NB4 (cell line): Measurements from ENCODE around the gene LENEP.

Source experiments
- DNase-seq: peaks from one replicate; pipeline ENCODE4 v3.0.0; 2010; ENCODE audit warnings: low read depth
- H3K4me3 ChIP-seq: one replicate; pipeline ENCODE4 v1.5.1; 2011; ENCODE audit warnings: mild to moderate bottlenecking, low read depth, low read length, moderate library complexity
- MYC ChIP-seq: IDR thresholded peaks from 2 replicates; pipeline ENCODE4 v1.6.1; 2011; ENCODE audit warnings: low read depth, low read length
- POLR2A ChIP-seq: IDR thresholded peaks from 2 replicates; pipeline ENCODE4 v1.6.1; 2011; ENCODE audit warnings: mild to moderate bottlenecking; ENCODE audit not compliant: insufficient read length; ENCODE audit errors: extremely low read depth
- TF ChIP-seq, protein P1 (sequence below): IDR thresholded peaks from one replicate; pipeline ENCODE4 v1.5.1; 2012; ENCODE audit warnings: low read depth, low read length
- TF ChIP-seq, protein P2 (sequence below): IDR thresholded peaks from 2 replicates; pipeline ENCODE4 v1.6.1; 2011; ENCODE audit warnings: low read depth, low read length

The LENEP gene

DNA sequence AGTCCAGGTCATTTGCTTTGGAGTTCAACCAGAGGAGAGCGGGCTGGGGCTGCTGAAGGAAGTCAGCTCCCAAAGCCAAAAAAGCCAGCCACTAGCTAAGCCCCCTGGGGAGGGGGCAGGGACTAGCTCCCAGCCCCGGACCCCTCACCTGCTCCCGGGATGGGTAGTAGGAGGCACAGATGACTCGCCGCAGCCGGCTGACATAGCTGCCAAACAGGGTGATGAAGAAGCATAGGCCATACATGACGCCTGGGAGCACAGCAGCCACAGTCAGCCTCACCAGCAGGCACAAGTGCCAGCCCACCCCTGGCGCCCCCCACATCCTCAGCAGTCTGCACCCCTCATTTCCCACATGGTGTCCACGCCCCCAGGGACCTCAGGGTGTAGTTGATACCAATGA lies 32.8 kb downstream of the LENEP start:
- no peak overlapping the region for H3K4me3 ChIP-seq
- no peak for TF ChIP-seq MYC
- TF ChIP-seq, protein P1, sequence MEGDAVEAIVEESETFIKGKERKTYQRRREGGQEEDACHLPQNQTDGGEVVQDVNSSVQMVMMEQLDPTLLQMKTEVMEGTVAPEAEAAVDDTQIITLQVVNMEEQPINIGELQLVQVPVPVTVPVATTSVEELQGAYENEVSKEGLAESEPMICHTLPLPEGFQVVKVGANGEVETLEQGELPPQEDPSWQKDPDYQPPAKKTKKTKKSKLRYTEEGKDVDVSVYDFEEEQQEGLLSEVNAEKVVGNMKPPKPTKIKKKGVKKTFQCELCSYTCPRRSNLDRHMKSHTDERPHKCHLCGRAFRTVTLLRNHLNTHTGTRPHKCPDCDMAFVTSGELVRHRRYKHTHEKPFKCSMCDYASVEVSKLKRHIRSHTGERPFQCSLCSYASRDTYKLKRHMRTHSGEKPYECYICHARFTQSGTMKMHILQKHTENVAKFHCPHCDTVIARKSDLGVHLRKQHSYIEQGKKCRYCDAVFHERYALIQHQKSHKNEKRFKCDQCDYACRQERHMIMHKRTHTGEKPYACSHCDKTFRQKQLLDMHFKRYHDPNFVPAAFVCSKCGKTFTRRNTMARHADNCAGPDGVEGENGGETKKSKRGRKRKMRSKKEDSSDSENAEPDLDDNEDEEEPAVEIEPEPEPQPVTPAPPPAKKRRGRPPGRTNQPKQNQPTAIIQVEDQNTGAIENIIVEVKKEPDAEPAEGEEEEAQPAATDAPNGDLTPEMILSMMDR: no peak
- TF ChIP-seq, protein P2, sequence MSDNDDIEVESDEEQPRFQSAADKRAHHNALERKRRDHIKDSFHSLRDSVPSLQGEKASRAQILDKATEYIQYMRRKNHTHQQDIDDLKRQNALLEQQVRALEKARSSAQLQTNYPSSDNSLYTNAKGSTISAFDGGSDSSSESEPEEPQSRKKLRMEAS: no peak
- no peak for TF ChIP-seq POLR2A
- DNase-seq: no peak

DNA sequence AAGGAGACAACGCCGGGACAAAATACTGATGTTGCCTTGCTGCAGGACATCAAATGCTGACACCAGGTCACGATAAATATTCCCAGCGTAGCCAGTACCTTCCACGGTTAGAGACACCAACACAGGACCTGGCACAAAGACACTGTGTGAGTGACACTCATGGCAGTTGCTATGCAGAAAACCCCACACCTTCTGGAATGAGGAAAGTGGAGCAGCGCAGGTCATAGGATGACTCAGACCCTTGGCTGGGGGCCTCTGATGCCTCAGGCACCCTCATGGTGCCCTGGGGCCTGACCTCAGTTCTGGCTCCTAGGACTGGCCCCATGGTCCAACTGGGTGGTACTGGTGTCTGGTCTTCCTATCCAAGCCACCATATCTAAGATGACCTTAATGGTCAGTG lies 33.2 kb downstream of the LENEP start:
- TF ChIP-seq, protein P1: no peak
- TF ChIP-seq POLR2A (no peak), MYC (no peak)
- TF ChIP-seq, protein P2: no peak
- no peak overlapping the region for H3K4me3 ChIP-seq
- no peak for DNase-seq

DNA sequence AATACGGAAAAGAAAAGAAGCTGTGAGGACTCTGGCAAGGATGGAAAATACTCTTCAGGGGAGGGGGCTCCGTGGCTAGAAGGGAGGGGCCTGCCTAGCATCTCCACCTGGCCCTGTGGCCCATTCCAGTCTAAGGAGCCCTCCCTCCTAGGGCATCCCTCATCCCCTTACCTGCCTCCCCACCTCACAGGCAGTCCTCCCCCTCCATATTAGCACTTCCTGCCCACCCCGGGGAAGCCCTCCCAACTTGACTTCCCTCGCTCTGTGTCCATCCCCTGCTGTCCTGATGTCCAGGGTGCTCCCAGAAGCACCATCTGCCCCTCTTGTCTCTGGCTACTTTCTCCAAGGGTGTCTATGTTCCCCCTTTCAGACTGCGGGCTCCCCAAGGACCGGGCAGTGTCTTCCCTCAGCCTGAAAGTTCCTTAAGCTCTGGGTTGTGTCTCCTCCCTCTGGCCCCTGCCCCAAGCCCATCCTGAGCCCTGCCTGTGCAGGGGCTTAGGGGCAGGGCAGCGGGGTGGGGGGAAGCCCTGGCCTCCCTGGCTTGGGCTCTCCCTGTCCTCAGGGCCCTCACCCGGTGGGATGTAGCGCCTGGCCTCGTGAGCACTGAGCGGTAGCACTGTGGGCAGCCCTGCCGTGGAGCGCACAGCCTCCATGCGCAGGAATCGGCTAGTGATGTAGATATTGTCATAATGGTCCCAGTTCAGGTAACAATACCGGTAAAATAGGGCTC lies 36.3 kb downstream of the LENEP start:
- TF ChIP-seq MYC (no peak), POLR2A (no peak)
- TF ChIP-seq, protein P2: no peak
- TF ChIP-seq, protein P1: no peak
- no peak for DNase-seq
- no peak overlapping the region for H3K4me3 ChIP-seq

DNA sequence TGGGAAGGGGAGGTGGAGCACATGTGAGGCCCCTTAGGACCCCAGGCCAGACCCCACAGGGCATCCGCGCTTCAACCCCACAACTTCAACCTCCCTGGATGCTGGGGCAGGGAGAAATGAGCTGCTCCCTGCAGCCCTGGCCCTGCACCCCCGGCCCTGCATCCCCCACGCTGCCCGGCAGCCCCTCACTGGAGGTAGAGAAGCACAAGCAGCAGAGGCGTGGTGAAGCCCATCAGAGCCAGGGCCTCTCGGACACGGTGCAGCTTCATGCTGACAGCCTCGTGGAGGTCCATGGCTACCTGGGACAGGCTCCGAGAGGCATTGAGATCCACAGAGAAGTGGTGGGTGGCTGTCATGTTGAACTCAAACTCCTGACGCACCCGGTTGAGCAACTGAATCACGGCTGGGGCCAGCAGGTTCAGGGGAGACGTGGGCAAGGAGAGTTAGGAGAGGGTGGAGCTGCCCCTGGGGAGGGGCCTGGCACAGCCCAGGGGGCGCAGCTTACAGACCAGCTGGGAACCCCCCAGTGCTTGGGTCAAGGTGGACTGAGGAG lies 36.9 kb downstream of the LENEP start:
- H3K4me3 ChIP-seq: no peak overlapping the region
- TF ChIP-seq, protein P2: no peak

DNA sequence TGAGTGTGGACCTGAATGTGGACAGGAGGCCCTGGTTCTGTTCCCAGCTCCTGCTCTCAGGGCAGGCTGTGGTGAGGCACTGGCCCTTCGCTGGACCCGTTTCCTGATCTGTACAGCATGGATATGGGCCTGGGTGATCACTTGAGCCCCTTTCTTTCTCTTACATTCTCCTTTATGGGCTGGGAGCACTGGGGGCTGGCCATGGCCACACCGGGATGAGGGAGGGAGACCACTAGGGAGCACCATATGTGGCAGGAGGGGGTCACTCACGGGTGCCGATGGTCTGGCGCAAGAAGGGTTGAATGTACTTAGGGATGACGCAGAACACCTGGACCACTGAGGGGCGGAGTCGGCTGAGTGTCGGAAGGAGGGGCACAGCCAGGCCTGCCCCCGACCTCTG lies 37.5 kb downstream of the LENEP start:
- TF ChIP-seq, protein P1: no peak
- TF ChIP-seq, protein P2: no peak
- TF ChIP-seq MYC (no peak), POLR2A (no peak)
- DNase-seq: no peak
- H3K4me3 ChIP-seq: no peak overlapping the region

More for the DNA sequence above, 36.9 kb downstream of the LENEP start:
- no peak for DNase-seq

DNA sequence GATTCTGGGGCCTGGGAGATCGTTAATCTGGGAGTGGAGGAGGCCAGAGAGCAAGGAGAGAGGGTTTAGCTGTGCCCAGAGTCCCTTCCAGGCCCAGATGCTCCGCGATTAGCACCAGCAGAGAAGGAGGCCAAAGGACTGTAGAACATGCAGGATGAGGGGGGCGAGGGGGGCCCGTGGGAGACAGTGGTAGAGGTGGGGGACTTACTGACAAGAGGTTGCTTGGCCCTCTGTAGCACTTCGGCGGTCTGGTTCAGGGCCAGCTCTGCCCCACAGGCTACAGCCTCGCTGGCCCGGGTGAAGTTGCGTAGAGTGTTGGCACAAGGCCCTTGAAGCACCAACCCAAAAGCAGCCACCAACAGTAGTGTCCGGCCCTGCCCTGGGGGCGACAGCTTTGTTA lies 39.5 kb downstream of the LENEP start:
- no peak overlapping the region for H3K4me3 ChIP-seq
- no peak for DNase-seq
- TF ChIP-seq MYC (no peak), POLR2A (no peak)
- TF ChIP-seq, protein P2: no peak
- TF ChIP-seq, protein P1: no peak
